Endometrium (tissue), 2 donors: Measurements from ENCODE around the gene VAV3.
"Not testable (repeated sequence)": the region's sequence is repeated elsewhere in the genome, so short reads cannot be mapped to it uniquely, and the experiment has no call there.

Source experiments
- FAIRE-seq: peaks from 2 replicates; lab custom pipeline; 2012; peaks lifted over from hg19 to GRCh38; lab: Jason Lieb, UNC
- donor health status: control.
- donor health status: control.

The VAV3 gene

GRCh38 chr1:107680579-107680985 is 284.4 kb downstream of the VAV3 start:
- FAIRE-seq: no peak

DNA sequence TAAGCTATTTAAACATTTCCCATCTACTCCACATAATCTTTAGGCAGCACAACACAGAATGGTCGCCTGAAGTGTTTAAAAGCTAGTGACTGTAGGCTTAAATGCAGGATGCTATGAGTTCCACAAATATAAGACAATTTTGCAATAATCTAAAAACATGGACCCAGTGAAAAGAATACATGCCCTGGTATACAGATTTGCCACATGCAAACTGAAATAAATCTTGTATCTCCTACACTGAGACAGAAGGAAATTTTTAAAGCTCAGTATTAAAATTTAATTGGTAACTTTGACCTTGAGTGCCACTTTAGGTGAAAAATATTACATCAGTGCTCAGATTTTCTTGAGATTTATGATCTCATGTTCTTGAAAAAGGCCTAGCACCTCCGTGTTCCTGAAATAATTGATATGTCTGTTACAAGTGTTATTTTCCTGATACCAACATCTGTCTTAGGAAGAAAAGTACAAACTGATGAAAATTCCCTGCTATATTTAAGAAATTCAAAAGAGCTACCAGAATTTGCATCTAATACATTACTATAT is 285.5 kb downstream of the VAV3 start:
- no peak for FAIRE-seq

DNA sequence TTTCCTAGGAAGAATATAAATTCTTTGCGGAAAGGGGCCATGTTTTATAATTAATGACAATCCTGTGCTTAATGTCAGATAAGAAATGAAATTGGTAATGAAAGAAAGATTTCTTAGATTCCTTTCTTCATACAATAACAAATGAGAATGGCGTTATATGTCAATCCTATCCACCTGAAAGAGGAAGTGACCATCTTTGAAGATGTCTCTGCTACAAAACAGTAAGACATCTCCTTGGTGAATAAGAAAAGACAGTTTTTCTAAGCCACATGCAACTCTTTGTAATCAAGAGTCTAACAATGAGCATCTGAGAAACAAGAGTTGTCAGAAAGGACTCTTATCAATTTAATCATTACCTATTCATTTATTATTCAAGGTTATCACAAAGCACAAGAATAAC is 286.0 kb downstream of the VAV3 start:
- FAIRE-seq: no peak

GRCh38 chr1:107677697-107678096 is 287.3 kb downstream of the VAV3 start:
- no peak for FAIRE-seq

- FAIRE-seq: no peak
Observed at GRCh38 chr1:107674486-107674885, 290.5 kb downstream of the VAV3 start.

DNA sequence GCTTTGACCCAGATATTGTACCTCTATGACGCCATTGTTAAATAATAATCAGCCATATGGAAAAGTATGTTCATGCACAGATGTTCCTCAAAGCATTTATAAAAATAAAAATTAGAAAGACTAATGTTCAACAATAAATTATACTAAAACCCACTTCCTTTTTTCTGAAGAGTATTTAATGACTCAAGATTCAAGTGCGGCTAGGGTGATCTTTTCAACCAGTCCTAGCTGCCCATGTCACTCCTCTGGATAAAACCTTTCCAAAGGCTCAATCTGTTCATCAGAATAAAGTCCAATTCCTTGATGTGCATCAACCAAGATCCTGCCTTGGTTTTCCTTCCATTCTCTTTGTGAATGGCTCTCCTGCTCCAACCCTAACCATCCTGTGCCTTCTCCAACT is 292.0 kb downstream of the VAV3 start:
- FAIRE-seq: no peak

GRCh38 chr1:107670397-107671040 is 294.5 kb downstream of the VAV3 start:
- no peak for FAIRE-seq

- FAIRE-seq: no peak
Observed at GRCh38 chr1:107669996-107670395, 295.0 kb downstream of the VAV3 start.

GRCh38 chr1:107668762-107669161 is 296.2 kb downstream of the VAV3 start:
- no peak for FAIRE-seq

GRCh38 chr1:107666493-107666892 is 298.5 kb downstream of the VAV3 start:
- FAIRE-seq: no peak

- no peak for FAIRE-seq
Observed at GRCh38 chr1:107664982-107665925, 299.7 kb downstream of the VAV3 start.

- peak; percentile 53 for FAIRE-seq
Observed at GRCh38 chr1:107662971-107663370, 302.0 kb downstream of the VAV3 start.

DNA sequence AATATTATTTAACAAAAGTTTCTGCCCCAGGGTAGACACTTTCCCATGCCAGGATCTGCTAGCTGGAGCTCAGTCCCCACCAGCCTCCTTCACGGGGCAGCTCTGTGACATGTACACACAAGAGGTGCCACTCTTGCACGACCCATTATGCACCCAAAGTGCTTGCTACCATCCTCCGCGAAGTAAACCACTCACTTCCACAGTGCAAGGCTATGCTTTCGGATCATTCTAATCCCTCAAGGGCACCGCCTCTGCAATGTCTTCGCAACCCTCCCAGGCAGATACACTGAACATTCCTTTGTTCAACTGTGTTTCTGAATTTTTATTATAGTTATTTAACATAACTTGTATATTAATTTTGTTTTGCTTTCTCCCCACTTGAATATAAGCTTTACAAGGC is 303.8 kb downstream of the VAV3 start:
- no peak for FAIRE-seq

DNA sequence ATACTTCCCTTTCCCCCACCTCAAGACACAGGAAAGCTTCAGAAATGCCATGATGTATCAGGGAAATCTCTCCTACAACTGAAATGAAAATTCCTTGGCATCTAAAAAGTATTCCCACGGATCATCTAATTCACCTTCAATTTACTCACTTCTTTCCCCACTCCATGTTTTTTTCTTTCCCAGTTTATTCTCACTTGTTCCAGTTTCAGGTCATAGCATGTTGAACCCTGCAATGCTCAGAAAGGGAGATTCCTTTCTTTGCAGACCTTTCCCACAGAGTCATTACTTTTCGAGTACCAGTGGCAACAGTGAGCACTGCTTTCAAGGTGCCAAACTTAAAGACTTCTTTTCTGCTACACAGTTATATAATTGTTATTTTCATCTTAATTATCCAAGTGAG is 305.0 kb downstream of the VAV3 start:
- FAIRE-seq: no peak

DNA sequence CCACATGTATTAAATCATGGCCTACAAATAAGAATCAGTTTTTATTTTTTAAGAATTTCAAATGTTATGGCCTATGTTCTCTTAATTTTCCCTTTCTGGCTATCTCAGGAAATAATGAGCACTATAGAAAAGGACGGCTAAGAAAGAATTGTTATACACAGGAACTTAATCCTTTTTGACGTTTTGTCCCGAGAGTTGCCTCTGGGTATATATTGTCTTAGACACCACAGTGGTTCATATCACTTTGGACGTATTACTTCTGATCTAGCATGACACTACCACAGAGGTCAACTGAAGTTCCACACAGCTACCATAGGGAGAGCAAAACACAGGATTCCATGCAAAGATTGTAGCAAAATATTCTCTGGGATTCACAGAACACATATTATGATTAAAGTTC is 307.6 kb downstream of the VAV3 start:
- FAIRE-seq: no peak

- no peak for FAIRE-seq
Observed at GRCh38 chr1:107653765-107654164, 311.2 kb downstream of the VAV3 start.

DNA sequence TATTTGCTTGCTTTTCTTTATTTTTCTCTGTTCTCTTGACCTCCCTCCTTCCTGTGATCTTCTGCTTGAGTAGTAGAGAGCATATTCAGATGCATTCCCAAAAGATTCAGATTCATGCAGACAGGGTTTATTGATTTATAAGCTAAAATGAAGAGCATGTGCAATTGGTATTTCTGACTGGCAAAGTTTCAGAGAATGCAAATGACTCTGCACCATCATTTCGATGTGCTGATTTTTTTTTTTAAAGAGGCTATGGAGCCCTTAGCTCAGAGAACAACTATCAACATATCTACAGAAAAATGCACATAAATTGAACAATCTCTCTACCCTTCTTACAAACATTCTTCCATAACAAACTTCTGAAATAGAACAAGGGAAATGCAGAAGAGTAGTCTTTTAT is 312.0 kb downstream of the VAV3 start:
- FAIRE-seq: no peak

GRCh38 chr1:107650825-107651224 is 314.2 kb downstream of the VAV3 start:
- FAIRE-seq: not testable (repeated sequence)

- FAIRE-seq: no peak
Observed at GRCh38 chr1:107649023-107649422, 316.0 kb downstream of the VAV3 start.

DNA sequence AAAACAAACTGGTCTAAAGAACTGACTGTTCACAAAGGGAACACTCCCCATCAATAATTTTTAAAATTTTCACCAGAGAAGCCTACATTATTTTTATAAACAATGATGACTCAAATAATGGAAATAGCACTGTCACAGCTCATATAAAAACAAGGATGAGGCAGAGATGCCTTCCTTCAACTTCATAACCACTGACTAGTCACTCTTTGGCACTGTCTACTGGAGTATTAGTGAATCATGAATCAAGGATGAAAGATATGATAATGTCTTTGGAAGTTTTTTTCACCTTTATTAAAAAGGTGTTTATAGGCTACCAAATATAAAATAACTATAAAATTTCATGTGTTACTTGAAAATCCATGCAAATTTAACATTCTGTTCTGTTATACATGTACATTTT is 316.9 kb downstream of the VAV3 start:
- no peak for FAIRE-seq

DNA sequence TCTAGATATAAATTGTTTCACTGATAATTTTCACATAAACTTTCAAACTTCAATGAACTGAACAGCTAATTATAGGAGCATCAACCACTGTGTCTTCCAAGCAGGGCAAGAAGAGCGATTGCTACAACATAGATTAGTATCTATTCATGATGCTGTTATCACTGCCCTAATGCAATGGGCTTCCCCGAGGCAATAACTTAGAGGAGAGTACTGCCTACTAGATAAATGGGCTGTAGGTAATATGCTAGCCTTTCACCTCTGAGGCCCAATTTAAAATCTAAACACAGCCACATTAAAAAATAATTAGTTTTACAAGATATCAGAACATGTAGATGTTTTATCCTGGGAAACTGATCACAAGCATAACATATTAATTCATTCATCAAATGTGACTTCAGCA is 318.0 kb downstream of the VAV3 start:
- no peak for FAIRE-seq

- peak; percentile 72 for FAIRE-seq
Observed at GRCh38 chr1:107643766-107644165, 321.2 kb downstream of the VAV3 start.

DNA sequence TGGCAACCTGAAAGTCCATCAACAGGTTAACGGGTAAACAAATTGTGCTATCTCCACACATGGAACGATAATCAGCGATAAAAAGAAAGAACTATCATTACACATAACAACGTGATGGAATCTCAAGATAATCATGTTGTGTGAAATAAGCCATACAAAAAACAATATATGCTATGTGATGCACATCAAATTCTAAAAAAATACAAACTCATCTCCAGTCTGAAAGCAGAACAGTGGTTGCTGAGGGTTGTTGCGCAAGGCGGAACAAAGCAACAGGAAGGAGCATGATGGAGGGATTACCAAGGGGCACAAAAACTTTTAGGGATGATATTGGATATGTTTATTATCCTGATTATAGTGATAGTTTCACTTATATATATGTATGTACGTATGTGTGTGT is 324.8 kb downstream of the VAV3 start:
- no peak for FAIRE-seq
